T-helper 1 cell treated with Interleukin-12 subunit alpha and Interleukin-12 subunit beta and Interleukin-4 antibody, amounts not matched to agents 30 ng/mL and 1 ng/mL, for 36 hours (primary cell): Measurements from ENCODE around the gene DCAF5. TPM values are rescaled to one million over a fixed set of nuclear protein-coding genes. Genes with fewer than 3 reads are reported as not detected.
"Not testable (repeated sequence)": the region's sequence is repeated elsewhere in the genome, so short reads cannot be mapped to it uniquely, and the experiment has no call there.

Experiments used
- intact Hi-C: fragments of 100-400 bp; cut with micrococcal nuclease; formaldehyde crosslinking; loops from one replicate; pipeline ENCODE4 v1.15.1; 2024
- total RNA-seq: library from RNA; stranded (reverse); gene quantifications from 2 replicates; pipeline ENCODE4 v1.2.3, GENCODE V29; 2022

The DCAF5 gene, protein sequence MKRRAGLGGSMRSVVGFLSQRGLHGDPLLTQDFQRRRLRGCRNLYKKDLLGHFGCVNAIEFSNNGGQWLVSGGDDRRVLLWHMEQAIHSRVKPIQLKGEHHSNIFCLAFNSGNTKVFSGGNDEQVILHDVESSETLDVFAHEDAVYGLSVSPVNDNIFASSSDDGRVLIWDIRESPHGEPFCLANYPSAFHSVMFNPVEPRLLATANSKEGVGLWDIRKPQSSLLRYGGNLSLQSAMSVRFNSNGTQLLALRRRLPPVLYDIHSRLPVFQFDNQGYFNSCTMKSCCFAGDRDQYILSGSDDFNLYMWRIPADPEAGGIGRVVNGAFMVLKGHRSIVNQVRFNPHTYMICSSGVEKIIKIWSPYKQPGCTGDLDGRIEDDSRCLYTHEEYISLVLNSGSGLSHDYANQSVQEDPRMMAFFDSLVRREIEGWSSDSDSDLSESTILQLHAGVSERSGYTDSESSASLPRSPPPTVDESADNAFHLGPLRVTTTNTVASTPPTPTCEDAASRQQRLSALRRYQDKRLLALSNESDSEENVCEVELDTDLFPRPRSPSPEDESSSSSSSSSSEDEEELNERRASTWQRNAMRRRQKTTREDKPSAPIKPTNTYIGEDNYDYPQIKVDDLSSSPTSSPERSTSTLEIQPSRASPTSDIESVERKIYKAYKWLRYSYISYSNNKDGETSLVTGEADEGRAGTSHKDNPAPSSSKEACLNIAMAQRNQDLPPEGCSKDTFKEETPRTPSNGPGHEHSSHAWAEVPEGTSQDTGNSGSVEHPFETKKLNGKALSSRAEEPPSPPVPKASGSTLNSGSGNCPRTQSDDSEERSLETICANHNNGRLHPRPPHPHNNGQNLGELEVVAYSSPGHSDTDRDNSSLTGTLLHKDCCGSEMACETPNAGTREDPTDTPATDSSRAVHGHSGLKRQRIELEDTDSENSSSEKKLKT
- total RNA-seq, result 45.7 and 49.5 TPM in 2 replicates

DNA sequence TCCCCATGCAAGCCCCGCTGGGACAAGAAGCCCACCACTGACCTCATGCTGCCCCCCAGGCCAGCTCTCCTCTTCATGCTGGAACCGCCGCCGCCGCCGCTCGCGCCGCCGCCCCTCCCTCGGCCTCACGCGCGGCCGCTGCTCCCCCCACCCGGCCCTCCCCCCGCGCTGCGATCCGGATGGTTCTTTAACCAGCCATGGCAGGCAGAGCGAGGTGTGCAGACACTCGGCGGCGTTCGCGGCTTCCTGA lies at the start of gene DCAF5:
Gene DCAF5, minus strand, starts transcription at position 218 of the 250 bp plus-strand sequence. Its CDS starts 141 bp downstream, at position 77.
- intact Hi-C loops, result loop anchor here (1.0 to 10.0 kb wide), 16 partner anchors 24 to 1912 kb away; partner anchors contain the start of genes EIF2S1, ERH, EXD2 and MED6

DNA sequence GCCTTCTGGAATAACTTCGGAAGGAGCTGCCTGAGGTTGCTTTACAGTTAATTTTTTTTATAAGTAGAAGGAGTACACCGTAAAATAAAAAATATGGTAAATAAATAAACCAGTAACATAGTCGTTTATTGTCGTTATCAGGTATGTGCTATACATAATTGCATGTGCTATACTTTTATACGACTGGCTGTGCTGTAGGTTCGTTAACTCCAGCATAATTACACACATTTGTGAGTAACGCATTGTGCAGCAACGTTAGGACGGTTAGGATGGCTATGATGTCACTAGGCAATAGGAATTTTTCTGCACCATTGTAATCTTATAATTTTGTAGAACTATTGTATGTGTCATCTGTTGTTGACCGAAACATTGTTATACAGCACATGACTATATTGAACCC lies 46.9 kb upstream of the DCAF5 start:
- intact Hi-C loops, result no loop called here

DNA sequence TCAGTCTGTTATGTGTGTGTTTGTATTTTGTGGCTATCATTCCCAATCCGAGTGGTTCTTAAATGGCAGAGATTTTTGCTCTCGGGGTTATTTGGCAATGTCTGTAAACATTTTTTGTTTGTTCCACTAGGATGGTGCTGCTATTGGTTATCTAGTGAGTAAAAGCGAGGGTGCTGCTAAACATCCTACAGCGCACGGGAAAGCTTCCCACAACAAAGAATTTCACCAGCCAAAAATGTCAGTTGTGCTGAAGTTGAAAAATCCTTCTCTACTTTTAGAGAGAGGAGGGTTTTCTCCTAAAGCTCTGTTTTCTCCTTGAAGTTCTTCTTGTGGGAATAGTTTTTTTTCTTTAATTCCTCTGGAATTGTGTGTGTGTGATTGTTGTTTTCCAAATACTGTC lies 40.8 kb upstream of the DCAF5 start:
- intact Hi-C loops, result no loop called here

DNA sequence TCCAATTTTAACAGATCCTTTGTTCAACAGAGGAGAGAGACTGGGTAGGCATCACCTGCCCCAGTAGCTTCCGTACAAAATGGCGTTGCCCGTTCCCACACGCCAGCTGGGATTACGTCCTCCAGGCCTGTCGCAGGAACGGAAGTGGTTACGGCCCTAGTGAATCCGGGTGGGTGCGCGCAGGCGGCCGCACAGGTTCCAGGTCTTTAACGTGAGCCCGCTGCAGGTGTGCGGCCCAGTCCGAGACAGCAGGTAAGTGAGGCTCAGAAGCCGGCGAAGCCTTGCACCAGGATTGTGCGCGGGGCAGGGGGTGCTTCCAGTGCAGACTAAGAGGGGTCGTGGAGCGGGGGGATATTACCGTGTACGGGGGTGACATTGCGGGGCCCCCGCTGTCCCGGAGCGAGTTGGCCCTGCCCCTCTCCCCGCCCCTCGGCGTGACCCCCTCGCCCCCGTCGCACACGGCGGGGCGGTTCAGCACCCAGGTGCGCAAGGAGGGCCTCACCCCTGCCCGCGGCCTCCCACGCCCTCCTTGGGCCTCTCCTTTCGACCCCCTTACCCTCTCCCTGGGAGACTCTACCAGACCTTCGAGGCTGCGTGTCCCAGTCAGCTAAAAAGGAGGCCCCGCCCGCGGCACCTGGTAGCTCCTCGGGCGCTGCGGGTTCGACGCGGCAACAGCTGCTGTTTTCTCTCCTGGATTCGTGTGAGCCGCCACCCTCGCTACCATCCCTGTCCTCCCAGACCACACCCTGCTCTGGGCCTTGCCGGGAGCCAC lies 38.6 kb upstream of the DCAF5 start, which contains the start of gene EXD2:
Gene EXD2, plus strand, starts transcription at position 159 of the 772 bp plus-strand sequence. CDS start 17,973 bp downstream, outside the sequence.
- intact Hi-C loops, result loop anchor here (1.0 to 2.0 kb wide), 2 partner anchors 21 to 38 kb away; partner anchors contain the start of gene DCAF5

DNA sequence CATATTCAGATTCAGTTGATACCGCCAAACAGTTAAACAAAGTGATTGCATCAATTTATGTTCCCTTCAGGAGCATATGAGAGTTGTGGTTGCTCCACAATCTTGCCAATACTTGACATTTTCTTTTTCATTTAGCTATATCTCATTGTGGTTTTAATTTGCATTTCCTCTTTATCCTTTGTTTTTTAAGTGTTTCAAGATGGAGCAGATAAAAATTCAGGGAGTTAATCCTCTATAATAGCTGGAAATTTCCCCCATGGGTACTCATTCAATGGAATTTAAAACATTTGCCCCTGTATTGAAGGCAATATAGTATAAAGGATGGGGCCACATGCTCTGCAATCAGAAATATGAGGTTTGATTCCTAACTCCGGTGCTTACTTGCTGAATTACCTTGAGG lies 37.3 kb upstream of the DCAF5 start:
- intact Hi-C loops, result loop anchor here (2.0 kb wide), 1 partner anchor 23 kb away; no protein-coding TSS in a partner anchor

DNA sequence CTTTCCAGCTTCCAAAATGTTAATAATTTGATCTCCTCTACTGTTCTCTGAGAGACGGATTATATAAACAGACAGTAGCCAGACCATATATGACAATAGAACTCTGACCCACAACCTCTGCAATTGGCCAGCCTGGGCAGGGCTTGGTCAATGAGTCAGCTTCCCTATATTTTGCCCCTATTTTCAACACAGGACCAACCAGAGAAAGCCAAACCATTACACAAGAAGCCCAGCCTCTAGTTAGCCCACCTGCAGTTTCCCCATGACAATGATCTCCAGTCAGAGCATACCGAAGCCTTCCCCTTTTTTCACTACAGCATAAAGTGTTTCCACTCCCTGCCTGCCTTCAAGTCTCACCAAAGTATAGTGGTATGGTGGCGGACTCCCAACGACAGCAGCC lies 30.8 kb upstream of the DCAF5 start:
- intact Hi-C loops, result no loop called here

DNA sequence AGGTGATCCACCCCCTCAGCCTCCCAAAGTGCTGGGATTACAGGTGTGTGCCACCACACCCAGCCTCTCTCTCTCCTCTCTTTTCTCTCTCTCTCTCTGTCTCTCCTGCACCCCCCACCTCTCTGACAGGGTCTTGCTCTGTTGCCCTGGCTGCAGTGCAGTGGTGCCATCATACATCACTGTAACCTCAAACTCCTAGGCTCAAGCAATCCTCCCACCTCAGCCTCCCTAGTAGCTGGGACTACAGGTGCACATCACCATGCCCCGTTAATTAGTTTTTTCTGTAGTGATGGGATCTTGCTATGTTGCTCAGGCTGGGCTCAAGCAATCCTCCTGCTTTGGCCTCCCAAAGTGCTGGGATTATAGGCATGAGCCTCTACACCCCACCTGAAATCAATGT lies 29.7 kb upstream of the DCAF5 start:
- intact Hi-C loops, result not testable (repeated sequence)

DNA sequence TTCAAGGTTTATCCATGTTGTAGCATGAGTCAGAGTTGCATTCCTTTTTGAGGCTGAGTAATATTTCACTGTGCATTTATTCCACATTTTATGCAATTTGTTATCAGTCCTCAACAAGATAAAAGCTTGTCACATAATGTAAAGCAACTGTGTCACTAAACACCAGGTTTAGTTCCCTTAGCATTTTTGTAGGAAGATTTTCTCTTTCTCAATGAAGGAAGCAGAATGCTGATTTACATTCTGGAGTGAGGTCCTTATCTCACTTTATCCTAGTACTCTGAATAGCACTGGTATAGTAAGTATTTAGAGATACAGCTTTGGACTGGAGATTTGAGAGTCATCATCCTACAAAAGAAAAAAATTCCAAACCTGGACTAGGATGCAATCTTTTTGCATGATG lies 28.6 kb upstream of the DCAF5 start:
- intact Hi-C loops, result no loop called here

DNA sequence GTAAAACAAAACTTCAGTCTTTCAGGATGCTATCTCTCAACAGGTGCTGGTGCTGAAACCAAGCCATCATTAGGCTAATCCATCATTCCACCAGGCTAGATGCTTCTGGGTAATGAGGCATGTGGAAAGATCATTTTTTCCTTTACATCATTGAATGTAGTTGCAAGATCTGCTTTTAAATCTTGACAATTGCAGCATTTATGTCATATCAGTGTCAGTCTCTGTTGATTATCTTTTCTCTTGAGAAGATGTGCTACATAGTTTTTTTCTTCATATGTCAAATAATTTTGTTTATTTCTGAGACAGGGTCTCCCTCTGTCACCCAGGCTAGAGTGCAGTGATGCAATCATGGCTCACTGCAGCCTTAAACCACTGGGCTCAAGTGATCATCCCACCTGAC lies 22.2 kb upstream of the DCAF5 start:
- intact Hi-C loops, result no loop called here

DNA sequence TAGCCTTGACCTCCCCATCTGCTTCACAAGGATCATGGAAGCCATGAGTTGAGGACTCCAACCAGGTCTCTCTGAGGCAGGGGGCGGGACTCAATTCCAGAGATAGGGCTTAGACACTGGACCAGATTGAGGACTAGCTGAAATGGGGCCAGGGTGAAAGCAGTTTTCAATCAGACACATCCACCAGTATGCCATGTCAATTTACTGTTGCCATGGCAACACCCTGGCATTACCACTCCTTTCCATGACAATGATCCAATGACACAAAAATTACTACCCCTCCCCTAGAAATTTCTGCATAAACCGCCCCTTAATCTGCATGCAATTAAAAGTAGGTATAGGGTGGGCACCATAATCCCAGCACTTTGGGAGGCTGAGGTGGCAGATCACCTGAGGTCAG lies 18.6 kb upstream of the DCAF5 start:
- intact Hi-C loops, result no loop called here

DNA sequence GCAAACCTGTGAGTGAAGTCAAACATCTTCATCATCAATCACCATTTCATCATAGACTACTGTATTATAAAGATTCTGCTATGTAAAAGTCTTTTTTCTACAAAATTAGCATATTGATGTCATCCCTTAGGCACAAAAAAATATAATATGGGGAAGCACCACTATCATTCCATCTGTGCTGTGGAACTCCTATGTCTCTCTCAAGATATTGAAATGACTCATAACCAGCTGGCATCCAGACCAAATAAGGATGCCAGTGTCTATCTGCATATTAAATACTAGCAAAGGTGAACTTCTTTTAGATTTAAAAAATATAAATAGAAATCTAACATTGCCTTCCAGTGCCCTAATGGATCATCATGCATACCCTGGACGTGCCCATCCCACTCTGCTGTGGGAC lies 17.9 kb upstream of the DCAF5 start:
- intact Hi-C loops, result no loop called here

DNA sequence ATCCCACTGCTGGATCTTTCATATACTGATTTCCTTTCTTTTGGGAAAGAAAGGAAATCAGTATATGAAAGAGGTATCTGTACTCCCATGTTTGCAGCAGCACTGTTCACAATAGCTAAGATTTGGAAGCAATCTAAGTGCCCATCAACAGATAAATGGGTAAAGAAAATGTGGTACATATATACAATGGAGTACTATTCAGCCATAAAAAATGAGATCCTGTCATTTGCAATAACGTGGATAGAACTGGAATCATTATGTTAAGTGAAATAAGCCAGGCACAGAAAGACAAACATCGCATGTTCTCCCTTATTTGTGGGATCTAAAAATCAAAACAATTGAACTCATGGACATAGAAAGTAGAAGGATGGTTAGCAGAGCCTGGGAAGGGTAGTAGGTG lies 12.9 kb upstream of the DCAF5 start:
- intact Hi-C loops, result not testable (repeated sequence)

DNA sequence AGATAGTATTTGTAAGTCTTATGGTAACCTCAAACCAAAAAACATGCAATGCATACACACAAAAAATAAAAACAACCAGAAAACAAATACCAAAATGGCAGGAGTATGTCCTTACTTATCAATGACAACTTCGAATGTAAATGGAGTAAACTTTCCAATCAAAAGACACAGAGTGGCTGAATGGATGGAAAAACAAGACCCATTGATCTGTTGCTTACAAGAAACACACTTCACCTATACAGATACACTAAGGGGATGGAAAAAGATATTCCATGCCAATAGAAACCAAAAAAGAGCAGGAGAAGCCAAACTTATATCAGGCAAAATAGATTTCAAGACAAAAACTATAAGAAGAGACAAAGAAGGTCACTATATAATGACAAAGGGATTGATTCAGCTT lies 8.7 kb upstream of the DCAF5 start:
- intact Hi-C loops, result no loop called here

DNA sequence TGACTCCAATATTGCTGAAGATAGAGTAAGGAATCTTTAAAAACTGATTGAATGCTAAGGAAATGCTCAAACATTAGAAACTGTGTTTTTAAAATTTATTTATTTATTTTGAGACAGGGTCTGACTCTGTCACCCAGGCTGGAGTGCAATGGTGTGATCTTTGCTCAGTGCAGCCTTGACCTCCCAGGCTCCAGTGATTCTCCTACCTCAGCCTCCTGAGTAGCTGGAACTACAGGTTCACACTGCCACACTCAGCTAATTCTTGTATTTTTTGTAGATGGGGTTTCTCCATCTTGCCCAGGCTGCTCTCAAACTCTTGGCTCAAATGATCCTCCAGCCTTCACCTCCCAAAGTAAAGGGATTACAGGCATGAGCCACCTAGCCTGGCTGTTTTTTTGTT lies 3.3 kb upstream of the DCAF5 start:
- intact Hi-C loops, result loop anchor here (10.0 kb wide), 5 partner anchors 529 to 1791 kb away; partner anchors contain the start of genes EIF2S1, PCNX1 and TMEM229B

DNA sequence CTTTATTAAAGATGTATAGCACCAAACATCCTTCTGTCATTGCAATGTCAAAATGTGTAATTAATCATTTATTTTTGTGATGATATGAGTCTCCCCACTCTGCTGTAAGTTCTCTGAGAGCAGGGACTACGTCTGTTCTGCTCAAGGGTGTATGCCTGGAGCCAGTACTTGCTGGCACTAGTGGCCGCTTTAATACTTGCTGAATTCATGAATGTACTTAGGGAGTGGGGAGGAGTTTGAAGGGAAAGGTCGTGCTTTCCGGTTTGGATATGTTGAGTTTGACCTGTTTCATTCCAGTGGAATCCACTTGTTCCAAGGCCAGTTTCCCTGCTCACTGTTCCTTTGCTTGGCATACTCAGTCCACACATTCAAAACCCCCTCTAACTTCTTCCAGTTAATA lies 1.9 kb upstream of the DCAF5 start:
- intact Hi-C loops, result loop anchor here (5.0 to 10.0 kb wide), 6 partner anchors 530 to 1790 kb away; partner anchors contain the start of genes EIF2S1, MED6, PCNX1 and TMEM229B

DNA sequence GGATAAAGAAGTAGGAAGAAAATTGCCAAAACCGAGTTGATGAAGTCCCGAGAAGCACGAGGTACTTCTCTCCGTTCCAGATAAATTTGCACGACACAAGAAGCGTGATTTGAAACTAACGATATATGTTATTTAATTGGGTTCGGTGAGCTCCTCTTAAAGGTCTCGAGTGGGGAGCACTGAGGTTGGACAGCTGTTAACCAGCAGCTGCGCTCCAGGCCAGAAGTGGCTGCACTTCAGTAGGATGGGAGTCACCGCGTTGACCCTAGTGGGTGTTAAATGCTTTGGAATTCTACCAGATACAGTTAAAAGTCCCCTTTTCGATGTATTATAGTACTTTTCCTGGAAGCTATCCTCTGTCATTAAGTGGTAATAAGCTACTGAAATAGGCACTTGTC lies 953 bp upstream of the DCAF5 start:
- intact Hi-C loops, result loop anchor here (1.0 to 10.0 kb wide), 15 partner anchors 37 to 1913 kb away; partner anchors contain the start of genes EIF2S1, ERH, EXD2 and MED6

DNA sequence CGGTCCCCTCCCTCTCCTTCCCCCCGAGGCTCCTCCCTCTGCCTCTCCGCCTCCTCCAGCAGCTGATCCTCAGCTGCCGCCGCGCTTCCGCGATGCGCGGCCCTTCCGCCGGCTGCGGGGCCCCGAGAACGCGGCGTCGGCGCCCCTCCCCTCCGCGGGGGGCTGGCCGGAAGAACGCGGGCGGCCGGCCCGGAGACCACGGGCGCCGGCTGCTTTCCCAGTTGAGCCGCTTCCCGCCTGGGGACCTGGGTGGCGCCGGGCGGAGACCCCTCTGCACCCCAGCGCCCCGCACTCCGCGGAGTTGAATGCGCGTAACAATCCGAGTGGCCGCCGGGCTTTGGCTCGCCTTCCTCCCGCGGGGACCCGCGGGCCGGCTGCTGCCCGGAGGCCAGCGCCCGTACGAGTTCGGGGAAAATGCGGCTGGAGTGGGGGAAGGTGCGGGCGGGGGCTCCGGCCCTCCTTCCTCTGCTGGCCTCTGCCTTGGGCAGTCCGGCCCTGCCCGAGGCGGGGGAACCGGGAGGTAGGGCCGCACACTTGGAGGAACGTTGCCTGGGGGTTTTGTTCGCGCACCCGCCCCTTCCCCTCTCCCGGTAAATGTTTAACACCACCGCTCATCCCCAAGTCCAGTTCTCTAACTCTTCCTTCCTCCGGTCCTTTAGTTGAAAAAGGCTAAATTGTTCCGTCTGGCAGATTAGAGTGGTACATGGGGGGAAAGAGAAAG lies 393 bp upstream of the DCAF5 start:
- intact Hi-C loops, result loop anchor here (1.0 to 10.0 kb wide), 15 partner anchors 38 to 1913 kb away; partner anchors contain the start of genes EIF2S1, ERH, EXD2 and MED6

DNA sequence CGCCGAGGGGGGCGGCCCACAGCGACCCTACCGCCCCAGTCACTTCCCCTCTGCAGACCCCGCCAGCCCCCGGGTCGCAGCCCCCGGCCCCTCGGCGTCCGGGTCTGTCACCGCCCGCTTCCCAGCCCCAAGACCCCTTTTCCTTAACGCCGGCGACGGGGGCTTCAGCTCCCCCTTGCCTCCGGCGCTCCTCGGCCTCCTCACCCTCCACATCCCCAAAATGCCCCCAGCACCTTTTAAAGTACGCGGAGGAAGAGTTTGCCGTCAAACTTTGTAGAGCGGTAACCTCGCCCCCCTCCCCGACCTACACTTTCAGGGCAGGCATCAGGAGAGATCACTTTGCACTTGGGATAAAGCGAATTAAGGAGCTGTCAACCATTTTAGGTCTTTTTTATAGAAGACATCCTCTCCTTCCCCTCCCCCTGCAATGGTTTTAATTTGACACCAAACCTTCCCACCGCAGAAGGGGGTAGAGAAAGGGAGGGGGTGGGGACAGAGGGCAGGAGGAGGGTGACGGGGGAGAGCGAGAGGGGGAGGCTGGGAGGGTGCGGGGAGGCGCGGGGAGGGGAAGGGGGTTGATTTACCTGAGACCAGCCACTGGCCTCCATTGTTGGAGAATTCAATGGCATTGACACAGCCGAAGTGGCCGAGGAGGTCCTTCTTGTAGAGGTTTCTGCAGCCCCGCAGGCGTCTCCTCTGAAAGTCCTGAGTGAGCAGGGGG lies 578 bp downstream of the DCAF5 start:
- intact Hi-C loops, result loop anchor here (1.0 to 10.0 kb wide), 11 partner anchors 23 to 1912 kb away; partner anchors contain the start of genes EIF2S1, MED6, PALS1 and PCNX1

DNA sequence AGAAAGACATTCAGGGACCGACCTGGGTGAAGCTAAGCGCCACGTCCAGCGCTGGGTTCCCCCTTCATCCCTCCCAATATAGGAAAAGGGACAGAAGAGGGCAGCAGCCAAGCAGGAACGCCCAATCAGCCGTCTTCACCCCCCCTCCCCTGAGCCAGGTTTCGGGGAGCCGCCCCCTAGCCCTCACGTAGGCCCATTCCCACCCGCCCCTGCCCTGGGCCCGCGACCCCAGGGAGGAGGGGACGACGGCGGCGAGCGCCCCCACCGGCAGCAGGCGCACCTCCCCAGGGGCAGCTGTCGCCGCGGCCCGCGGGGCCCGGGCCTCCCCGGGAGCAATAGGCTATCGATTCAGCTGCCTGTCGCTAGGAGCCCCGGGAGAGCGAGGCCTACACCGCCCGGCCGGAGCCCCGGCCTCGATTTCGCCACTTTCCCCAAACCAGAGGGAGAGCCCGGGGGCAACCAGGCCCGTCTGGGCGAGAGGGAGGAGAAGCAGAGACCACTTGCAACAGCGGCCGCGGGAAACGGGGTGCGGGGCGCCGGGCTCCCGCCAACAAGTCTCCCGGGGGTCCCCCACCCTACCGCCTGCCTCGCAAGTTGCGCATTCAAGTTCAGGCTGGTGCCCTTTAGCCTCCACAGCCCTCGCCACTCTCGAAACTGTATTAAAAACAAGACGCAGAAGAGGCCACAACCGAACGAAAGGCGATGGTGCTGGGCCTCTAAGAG lies 1.3 kb downstream of the DCAF5 start:
- intact Hi-C loops, result loop anchor here (1.0 to 10.0 kb wide), 14 partner anchors 22 to 1911 kb away; partner anchors contain the start of genes COX16, EIF2S1, MED6 and PALS1
